ENCODE data around the gene MAGI2.
"Not testable (repeated sequence)": the region's sequence is repeated elsewhere in the genome, so short reads cannot be mapped to it uniquely, and the experiment has no call there.

MAGI2 gene

GRCh38 chr7:78296046-78296597 is 1157.3 kb downstream of the MAGI2 start:
- TF ChIP-seq ARNTL (CRISPR knock-in tag; IDR thresholded peaks at IDR 0.05; ENCODE audit: borderline replicate concordance, low read depth) (no peak), ZFP3 (CRISPR knock-in tag; IDR thresholded peaks at IDR 0.05) (no peak), SNAI2 (CRISPR knock-in tag; IDR thresholded peaks at IDR 0.05) (no peak), ZNF70 (CRISPR knock-in tag; IDR thresholded peaks at IDR 0.05) (no peak), ESRRG (CRISPR knock-in tag; IDR thresholded peaks at IDR 0.05) (no peak), GLIS3 (CRISPR knock-in tag; IDR thresholded peaks at IDR 0.05) (no peak), ZC3H10 (CRISPR knock-in tag; IDR thresholded peaks at IDR 0.05) (no peak), PATZ1 (CRISPR knock-in tag; IDR thresholded peaks at IDR 0.05; ENCODE audit: borderline replicate concordance) (no peak), CSRNP3 (CRISPR knock-in tag; IDR thresholded peaks at IDR 0.05) (no peak), BACH2 (CRISPR knock-in tag; IDR thresholded peaks at IDR 0.05; ENCODE audit: borderline replicate concordance) (no peak), ZFP30 (CRISPR knock-in tag; IDR thresholded peaks at IDR 0.05) (no peak), ZNF565 (CRISPR knock-in tag; conservative IDR thresholded peaks at IDR 0.05; ENCODE audit: low read depth) (no peak), TOX (CRISPR knock-in tag; IDR thresholded peaks at IDR 0.05; ENCODE audit: borderline replicate concordance) (no peak), TCF4 (CRISPR knock-in tag; IDR thresholded peaks at IDR 0.05; ENCODE audit: borderline replicate concordance) (no peak)
- peak; percentile 60 for ATAC-seq

- ATAC-seq = not testable (repeated sequence)
These were observed 1164.0 kb downstream of the MAGI2 start for GRCh38 chr7:78289471-78289870.

DNA sequence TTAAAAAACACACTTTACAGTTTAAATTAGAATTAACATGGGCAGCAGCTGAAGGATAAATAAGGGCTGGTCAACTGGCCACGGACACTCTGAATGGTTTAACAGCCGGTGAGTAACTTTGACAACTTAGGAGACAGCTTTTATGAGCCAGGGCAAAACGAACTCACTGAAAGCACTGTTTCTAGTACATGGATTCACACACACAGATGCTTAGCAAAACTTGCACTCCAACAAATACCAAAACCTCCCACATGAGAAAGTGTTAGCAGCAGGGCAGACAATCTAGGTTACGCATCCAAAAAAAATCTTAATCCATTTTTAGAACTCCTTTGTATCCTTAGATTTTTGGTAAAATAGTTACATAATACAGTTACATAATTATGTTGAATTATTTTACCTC is 1168.5 kb downstream of the MAGI2 start:
- TF ChIP-seq TSHZ2 (CRISPR knock-in tag; IDR thresholded peaks at IDR 0.05) (no peak), ZFP30 (CRISPR knock-in tag; IDR thresholded peaks at IDR 0.05) (no peak), ARNTL (CRISPR knock-in tag; IDR thresholded peaks at IDR 0.05; ENCODE audit: borderline replicate concordance, low read depth) (no peak), TOX (CRISPR knock-in tag; IDR thresholded peaks at IDR 0.05; ENCODE audit: borderline replicate concordance) (no peak), PATZ1 (CRISPR knock-in tag; IDR thresholded peaks at IDR 0.05; ENCODE audit: borderline replicate concordance) (no peak), ZFP3 (CRISPR knock-in tag; IDR thresholded peaks at IDR 0.05) (no peak), POU6F1 (CRISPR knock-in tag; IDR thresholded peaks at IDR 0.05; ENCODE audit: borderline replicate concordance, low read depth) (no peak), PPARA (CRISPR knock-in tag; IDR thresholded peaks at IDR 0.05; ENCODE audit: borderline replicate concordance) (no peak), ZNF70 (CRISPR knock-in tag; IDR thresholded peaks at IDR 0.05) (no peak), CSRNP3 (CRISPR knock-in tag; IDR thresholded peaks at IDR 0.05) (no peak)
- ATAC-seq = no peak

Measured in SK-N-SH treated with all-trans-retinoic acid at 6 μM for 48 hours (cell line).